GM21619 (cell line): Measurements from ENCODE around the gene HSFY2.
"Not testable (repeated sequence)": the region's sequence is repeated elsewhere in the genome, so short reads cannot be mapped to it uniquely, and the experiment has no call there.

Experiments
- ATAC-seq: cut with Tn5 transposase; IDR thresholded peaks from one replicate; pipeline ENCODE4 v1.9.1; 2021; ENCODE audit not compliant: unreplicated experiment

The HSFY2 gene

GRCh38 chrY:18773635-18774034, at the start of gene HSFY2:
HSFY2 (minus strand) TSS chrY:18773735; CDS start chrY:18773618, 117 bp downstream.
- ATAC-seq, result not testable (repeated sequence)

- ATAC-seq, result not testable (repeated sequence)
Observed at GRCh38 chrY:18815751-18816150, 42.2 kb upstream of the HSFY2 start.

- ATAC-seq, result not testable (repeated sequence)
Observed at GRCh38 chrY:18788757-18789406, 15.3 kb upstream of the HSFY2 start.

- not testable (repeated sequence) for ATAC-seq
Observed at GRCh38 chrY:18754077-18754476, 19.5 kb downstream of the HSFY2 start.

- not testable (repeated sequence) for ATAC-seq
Observed at GRCh38 chrY:18753133-18753815, 20.3 kb downstream of the HSFY2 start.

GRCh38 chrY:18723714-18724113, 49.8 kb downstream of the HSFY2 start:
- not testable (repeated sequence) for ATAC-seq
